GM21737 (cell line): ENCODE data around the gene LHX5.

ENCODE experiments used
- ATAC-seq: cut with Tn5 transposase; IDR thresholded peaks from one replicate; pipeline ENCODE4 v1.9.1; 2021; ENCODE audit warnings: mild to moderate bottlenecking, moderate library complexity; ENCODE audit not compliant: unreplicated experiment

The LHX5 gene

GRCh38 chr12:113420996-113421595 lies 50.6 kb downstream of the LHX5 start:
- ATAC-seq = no peak

GRCh38 chr12:113418213-113418879 lies 53.3 kb downstream of the LHX5 start:
- no peak for ATAC-seq

GRCh38 chr12:113416091-113416754 lies 55.4 kb downstream of the LHX5 start:
- no peak for ATAC-seq

GRCh38 chr12:113414519-113415038 lies 57.1 kb downstream of the LHX5 start:
- no peak for ATAC-seq

GRCh38 chr12:113413488-113413939 lies 58.2 kb downstream of the LHX5 start:
- ATAC-seq = no peak
